NCI-H2171 treated with DMSO at 0.1 percent for 48 hours (cell line): ENCODE results near the gene ZBTB16.

Experiments
- DNase-seq: peaks from one replicate; lab custom pipeline; 2025; lab: John Stamatoyannopoulos, UW

The ZBTB16 gene

GRCh38 chr11:114131461-114131864, 72.0 kb downstream of the ZBTB16 start:
- DNase-seq, result no peak

DNA sequence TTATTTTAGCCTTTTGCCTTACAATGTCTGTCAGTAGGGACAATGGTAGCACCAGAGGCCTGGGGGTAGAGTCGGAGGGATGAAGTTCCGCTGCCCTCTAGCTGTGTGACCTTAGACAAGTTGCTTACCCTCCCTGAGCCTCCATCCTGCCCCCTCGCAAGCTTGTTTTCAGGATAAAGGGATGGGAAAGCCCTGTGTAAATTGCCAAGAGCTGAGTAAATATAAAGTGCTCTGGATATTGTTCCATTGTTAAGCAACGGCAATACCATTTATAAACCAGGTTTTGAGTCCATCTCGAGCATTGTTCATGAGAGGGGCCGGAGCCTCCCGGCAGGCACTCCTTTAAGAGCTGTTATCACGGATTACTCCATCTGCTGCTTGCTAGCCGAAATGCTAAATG, 72.9 kb downstream of the ZBTB16 start:
- no peak for DNase-seq

DNA sequence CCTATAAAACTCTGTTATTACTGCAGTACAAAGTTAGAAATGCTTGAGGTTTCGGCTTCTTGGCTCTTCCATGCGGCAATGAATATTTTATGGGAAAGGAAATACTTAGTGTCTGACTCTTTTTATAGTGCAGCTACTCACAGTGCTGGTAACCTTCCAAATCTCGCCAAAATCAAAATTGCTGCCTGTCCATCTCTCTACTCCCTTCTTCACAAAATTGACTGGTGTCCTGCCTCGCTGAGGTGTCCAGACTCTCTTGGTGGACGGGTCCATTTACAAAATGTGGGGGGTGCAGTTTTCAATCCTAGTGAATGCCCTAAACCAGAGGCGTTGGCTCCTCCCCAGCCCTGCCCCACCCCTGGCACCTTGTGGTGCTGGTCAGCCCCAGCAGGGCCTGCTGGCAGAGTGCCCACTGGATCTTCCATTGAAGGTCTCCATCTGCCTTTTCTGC, 73.5 kb downstream of the ZBTB16 start:
- no peak for DNase-seq

DNA sequence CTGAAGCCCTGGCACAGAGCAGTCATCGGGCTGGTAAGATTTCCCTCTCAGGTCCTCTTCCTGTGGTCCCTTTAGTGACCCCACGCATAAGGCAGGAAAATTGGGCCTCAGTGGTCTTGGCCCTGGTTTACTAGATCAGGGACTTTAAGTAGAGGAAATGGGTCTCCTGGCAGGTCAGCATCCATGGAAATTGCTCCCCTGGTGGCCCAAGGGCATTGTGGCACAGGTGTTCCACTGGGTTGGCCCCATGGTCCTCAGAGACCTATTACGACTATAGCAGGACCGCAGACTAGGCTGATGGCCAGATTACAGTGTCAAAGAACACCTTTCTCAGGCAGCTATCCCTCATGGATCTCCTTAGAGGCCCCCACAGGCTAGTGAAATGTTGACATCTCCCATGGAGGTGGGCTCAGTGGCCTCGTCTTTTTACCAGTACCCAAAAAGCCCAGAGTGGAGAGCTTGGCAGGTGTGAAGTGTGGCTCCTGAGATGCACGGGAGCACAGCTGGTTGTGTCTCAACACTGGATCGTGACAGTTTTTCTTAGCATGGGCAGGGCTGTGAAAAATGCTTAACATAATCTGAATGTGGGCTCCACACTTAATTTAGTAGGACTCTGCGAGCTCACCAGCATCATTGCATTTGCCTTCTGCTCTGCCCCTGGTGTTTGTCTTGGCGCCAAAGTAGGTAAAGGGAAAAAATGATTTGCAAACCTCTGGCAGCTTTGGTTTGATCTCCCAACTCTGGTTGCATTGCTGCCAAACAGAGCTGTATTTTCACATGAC, 74.2 kb downstream of the ZBTB16 start:
- DNase-seq, result no peak

DNA sequence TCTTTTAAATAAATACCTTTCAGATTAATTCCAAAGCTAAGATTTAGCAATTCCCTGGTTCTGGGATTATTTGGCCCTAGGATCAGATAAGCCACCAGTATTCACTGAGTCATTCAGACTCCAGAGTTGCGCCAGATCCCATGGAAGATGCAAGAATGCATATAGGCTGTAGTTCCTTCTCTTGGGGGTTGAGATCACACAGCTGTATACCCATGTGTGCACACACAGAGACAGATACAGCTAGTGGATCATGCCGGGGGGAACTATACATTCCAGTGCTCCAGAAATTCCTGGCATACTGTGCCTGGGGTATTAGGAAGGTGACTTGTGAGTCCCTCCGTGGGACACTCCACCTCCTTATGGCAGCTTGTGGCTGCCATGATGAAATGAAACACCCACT, 75.4 kb downstream of the ZBTB16 start:
- no peak for DNase-seq

- no peak for DNase-seq
Measured at GRCh38 chr11:114135737-114136151, 76.2 kb downstream of the ZBTB16 start.

DNA sequence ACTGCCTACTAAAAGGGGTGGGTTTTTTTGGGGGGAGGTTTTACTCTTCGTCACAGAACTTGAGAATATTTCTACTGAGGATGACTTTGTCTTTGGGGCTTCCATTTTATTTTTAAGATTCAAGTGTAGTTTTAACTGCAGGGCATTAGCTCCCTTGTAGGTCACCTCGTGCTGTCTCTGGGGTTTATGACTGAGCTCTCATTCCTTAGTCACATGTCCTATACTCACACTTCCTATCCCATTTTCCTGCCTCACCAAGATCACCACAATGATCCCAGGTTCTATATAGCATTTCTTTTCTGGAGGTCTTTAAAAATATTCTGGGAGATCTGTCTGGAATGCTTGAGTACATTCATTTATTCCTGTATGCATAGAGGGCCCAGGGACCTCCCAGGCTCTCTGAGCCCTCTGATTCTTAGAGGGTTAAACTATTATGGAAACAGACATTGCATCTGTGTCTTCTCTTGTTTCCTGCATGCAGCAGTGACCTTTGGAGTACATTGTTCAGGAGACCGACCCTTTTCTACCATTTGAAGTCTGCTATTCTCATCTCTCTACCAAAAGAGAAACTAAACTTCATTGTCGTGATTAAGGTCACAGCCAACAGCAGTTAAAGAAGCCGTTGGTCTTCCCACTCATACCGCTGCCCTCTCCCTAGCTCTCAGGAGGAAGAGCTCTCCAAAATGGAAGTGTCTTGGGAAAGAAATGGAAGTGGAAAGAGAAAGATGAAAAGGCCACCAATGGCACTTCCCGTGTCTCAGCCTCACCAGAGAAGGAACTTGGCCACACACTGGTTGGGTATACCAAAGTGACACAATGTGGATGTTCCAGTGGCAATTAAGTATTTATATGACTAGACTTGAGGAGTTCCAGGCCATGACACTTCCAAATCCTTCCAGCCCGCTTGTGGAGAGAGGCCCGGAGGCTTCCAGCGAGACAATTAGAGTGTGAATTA, 77.5 kb downstream of the ZBTB16 start:
- DNase-seq, result no peak

DNA sequence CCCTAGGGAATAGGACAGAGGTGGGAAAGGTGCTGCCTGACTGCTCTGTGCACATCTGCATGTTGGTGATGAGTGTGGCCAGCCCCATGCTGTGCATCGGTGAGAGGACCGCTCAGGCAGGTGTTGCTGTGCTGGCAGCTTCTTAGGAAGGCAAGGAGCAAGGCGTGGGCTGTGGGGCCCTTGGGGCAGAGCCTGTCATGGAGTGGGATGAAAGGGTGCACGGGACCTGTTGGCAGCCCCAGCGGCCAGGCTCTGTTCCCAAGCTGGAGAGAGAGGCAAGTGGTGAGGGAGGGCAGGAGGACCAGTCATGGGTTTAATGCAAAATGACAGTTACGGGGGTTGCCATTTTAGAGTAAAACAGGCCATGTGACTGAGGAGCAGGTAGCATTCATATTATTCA, 78.3 kb downstream of the ZBTB16 start:
- DNase-seq, result no peak

- no peak for DNase-seq
Measured at GRCh38 chr11:114138411-114138810, 78.9 kb downstream of the ZBTB16 start.

DNA sequence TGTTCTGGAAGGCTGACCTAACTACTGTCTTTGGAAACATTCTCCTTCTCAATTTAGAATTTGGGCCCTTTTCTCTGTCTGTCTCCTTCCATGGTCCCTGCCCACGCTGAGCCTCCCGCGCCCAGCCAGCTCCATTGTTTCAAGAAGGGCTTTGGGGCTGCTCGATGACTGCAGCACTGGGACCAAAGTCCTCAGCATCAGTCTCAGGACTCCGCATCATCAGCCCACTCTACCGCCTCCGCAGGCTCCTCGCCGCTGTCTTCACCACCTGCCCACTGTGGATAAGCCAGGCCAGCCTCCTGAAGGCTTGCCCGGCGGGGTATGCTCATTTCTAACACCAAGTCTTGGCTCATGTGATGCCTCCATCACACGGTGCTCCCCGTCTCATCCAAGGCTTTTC, 81.3 kb downstream of the ZBTB16 start:
- DNase-seq, result no peak

GRCh38 chr11:114141863-114142580, 82.5 kb downstream of the ZBTB16 start:
- DNase-seq, result no peak

GRCh38 chr11:114142707-114143106, 83.2 kb downstream of the ZBTB16 start:
- DNase-seq, result no peak

- no peak for DNase-seq
Measured at GRCh38 chr11:114145166-114145775, 85.8 kb downstream of the ZBTB16 start.

GRCh38 chr11:114147375-114148012, 88.0 kb downstream of the ZBTB16 start:
- no peak for DNase-seq

GRCh38 chr11:114148013-114148382, 88.5 kb downstream of the ZBTB16 start:
- DNase-seq, result no peak

DNA sequence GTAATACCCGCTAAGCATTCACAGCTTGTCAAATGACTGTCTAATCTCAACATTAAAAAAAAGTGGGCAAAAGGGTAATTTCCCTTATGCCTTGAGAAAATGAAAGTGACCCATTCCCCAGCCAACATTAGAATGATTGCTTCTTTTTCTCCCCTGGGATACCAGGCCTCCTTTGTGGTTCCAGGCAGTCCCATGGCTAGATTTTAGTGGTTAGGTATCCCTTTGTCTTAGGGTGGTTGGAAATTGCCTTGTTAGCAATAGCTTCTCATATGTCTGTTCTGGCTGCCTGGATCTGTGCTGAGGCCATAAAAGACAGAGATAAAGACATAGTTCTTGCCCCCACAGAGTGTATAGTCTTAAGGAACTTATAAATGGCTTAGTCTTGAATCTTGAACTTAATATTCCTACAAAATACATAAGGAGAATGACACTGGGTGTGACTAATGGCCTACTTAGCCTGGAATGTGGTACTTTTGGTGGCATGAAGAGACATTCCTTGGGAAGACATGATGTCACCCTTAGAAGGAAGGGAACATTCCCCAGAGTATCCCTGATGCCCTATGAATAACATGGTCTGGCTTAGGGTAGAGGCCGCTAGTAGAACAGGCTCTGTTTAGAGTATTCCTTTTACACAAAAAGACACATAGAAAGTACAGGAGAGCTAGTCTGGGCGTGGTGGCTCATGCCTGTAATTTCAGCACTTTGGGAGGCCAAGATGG, 90.3 kb downstream of the ZBTB16 start:
- DNase-seq, result no peak

- DNase-seq, result no peak
Measured at GRCh38 chr11:114150671-114151070, 91.2 kb downstream of the ZBTB16 start.

- DNase-seq, result no peak
Measured at GRCh38 chr11:114151631-114152030, 92.1 kb downstream of the ZBTB16 start.

DNA sequence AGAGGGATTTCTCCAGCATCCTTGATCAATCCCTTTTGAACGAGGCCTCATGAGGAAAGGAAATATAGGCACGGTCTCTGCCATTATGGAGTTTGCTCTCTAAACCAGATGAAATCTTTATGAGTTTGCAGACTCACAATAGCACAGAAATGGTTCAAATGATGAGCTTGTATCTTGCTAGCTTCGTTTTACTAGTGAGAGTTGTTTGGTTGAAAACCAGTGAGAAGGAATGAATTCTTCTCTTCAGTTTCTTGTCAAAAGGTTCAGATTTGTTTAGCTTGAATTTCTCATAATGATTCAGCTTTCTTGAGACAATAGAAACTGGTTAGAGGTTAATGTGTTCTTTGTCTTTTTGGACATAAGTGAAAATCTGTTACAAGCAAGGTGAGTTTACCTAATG, 92.7 kb downstream of the ZBTB16 start:
- DNase-seq, result no peak

- no peak for DNase-seq
Measured at GRCh38 chr11:114152785-114153184, 93.3 kb downstream of the ZBTB16 start.

GRCh38 chr11:114153224-114153623, 93.7 kb downstream of the ZBTB16 start:
- DNase-seq, result no peak
